ENCODE data around the gene CTSD. TPM values are rescaled to one million over a fixed set of nuclear protein-coding genes. Genes with fewer than 3 reads are reported as not detected.

CTSD gene
- total and polyA plus RNA-seq, 2 experiments from 2014 or later, result 67.1 to 251 TPM

- no peak overlapping the region for H3K27ac ChIP-seq (ENCODE audit: low read depth)
- Mint-ChIP-seq H3K27ac (no peak overlapping the region), H3K4me1 (no peaks in the 10 kb centered on the region), H3K9me3 (peaks cover 6% of the 10 kb centered on the region; the same call in 1 of the 3 replicates), H3K36me3 (ENCODE audit: low read depth) (no peaks in the 10 kb centered on the region), H3K4me3 (no peak overlapping the region), H3K27me3 (ENCODE audit: insufficient read depth, low read depth, poor library complexity) (peaks cover 17% of the 10 kb centered on the region)
- no peaks in the 10 kb centered on the region for H3K9me2 ChIP-seq (ENCODE audit: insufficient read depth)
- H3K4me3 ChIP-seq, result no peak overlapping the region
- ATAC-seq, result no peak
- no peaks in the 10 kb centered on the region for H4K20me1 ChIP-seq (replicated peaks; ENCODE audit: insufficient read depth)
- H3K27me3 ChIP-seq (ENCODE audit: insufficient read depth), result no peaks in the 10 kb centered on the region
- no peaks in the 10 kb centered on the region for H3K36me3 ChIP-seq (ENCODE audit: insufficient read depth)
- peaks cover 8% of the 10 kb centered on the region; the same call in 1 of the 2 replicates for H3F3A ChIP-seq (replicated peaks; ENCODE audit: low read depth)
- H3K4me1 ChIP-seq (ENCODE audit: insufficient read depth), result no peaks in the 10 kb centered on the region
- TF ChIP-seq, protein P1, sequence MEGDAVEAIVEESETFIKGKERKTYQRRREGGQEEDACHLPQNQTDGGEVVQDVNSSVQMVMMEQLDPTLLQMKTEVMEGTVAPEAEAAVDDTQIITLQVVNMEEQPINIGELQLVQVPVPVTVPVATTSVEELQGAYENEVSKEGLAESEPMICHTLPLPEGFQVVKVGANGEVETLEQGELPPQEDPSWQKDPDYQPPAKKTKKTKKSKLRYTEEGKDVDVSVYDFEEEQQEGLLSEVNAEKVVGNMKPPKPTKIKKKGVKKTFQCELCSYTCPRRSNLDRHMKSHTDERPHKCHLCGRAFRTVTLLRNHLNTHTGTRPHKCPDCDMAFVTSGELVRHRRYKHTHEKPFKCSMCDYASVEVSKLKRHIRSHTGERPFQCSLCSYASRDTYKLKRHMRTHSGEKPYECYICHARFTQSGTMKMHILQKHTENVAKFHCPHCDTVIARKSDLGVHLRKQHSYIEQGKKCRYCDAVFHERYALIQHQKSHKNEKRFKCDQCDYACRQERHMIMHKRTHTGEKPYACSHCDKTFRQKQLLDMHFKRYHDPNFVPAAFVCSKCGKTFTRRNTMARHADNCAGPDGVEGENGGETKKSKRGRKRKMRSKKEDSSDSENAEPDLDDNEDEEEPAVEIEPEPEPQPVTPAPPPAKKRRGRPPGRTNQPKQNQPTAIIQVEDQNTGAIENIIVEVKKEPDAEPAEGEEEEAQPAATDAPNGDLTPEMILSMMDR (conservative IDR thresholded peaks at IDR 0.05; ENCODE audit: low read depth in 2 of 2), result no peak
- TF ChIP-seq STAT1 (IDR thresholded peaks at IDR 0.05; ENCODE audit: unreplicated experiment) (no peak), EZH2 (IDR thresholded peaks at IDR 0.05; ENCODE audit: low read depth, unreplicated experiment) (no peak), EZH2phosphoT487 (IDR thresholded peaks at IDR 0.05; ENCODE audit: unreplicated experiment) (no peak)
- DNase-seq (ENCODE audit: low spot score), result no peak
- H3K4me2 ChIP-seq, result no peak overlapping the region
- H2AFZ ChIP-seq, result no peak overlapping the region
- H3K79me2 ChIP-seq (replicated peaks; ENCODE audit: insufficient read depth), result no peaks in the 10 kb centered on the region
These were observed 34.1 kb downstream of the CTSD start for GRCh38 chr11:1729692-1730011.

DNA sequence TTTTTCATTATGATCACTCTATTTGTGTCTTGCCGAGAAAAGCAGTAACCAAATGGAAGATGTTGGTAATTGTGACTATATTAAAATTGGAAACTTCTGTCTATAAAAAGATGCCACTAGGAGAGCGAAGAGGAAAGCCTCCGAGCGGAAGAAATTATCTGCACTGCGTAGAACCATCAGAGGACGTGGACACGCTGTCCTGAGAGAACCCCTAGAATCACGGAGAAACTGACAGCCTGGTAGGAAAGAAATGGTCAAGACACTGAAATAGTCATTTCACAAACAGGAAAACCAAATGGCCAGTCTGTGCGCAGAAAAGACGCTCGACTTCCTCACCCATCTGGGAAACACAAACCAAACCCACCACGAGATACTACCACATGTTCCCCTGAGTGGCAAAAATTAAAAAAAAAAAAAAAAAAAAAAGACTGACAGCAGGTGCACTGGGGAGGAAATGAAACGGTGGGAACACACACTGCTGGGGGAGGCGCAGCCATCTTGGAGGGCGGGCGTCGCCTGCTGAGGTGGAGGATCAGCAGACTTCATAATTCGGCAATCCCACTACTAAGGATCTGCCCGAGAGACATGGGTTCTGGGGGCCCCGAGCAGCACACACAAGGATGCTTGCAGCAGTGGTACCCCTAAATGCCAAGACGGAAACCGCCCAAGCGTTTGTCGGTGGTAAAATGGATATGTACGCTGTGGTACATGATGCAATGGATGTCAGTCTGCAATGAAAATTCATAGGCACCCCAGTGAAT, 34.6 kb downstream of the CTSD start:
- Mint-ChIP-seq H3K27me3 (ENCODE audit: insufficient read depth, low read depth, poor library complexity) (peaks cover 17% of the 10 kb centered on the region), H3K36me3 (ENCODE audit: low read depth) (no peaks in the 10 kb centered on the region), H3K4me3 (no peak overlapping the region), H3K4me1 (no peaks in the 10 kb centered on the region), H3K9me3 (peaks cover 6% of the 10 kb centered on the region; the same call in 1 of the 3 replicates), H3K27ac (no peak overlapping the region)
- Histone ChIP-seq H3K4me1 (ENCODE audit: insufficient read depth) (no peaks in the 10 kb centered on the region), H3F3A (replicated peaks; ENCODE audit: low read depth) (peaks cover 8% of the 10 kb centered on the region; the same call in 1 of the 2 replicates), H3K27me3 (ENCODE audit: insufficient read depth) (no peaks in the 10 kb centered on the region), H3K36me3 (ENCODE audit: insufficient read depth) (no peaks in the 10 kb centered on the region), H3K4me2 (no peak overlapping the region), H3K4me3 (no peak overlapping the region), H2AFZ (no peak overlapping the region), H4K20me1 (replicated peaks; ENCODE audit: insufficient read depth) (no peaks in the 10 kb centered on the region), H3K9me2 (ENCODE audit: insufficient read depth) (no peaks in the 10 kb centered on the region), H3K79me2 (replicated peaks; ENCODE audit: insufficient read depth) (no peaks in the 10 kb centered on the region), H3K27ac (ENCODE audit: low read depth) (no peak overlapping the region)
- no peak for ATAC-seq
- DNase-seq (ENCODE audit: low spot score), result no peak
- TF ChIP-seq EZH2 (IDR thresholded peaks at IDR 0.05; ENCODE audit: low read depth, unreplicated experiment), result no peak
- no peak for TF ChIP-seq ZNF331 (CRISPR knock-in tag; IDR thresholded peaks at IDR 0.05; ENCODE audit: low read depth)
- no peak for TF ChIP-seq POLR2AphosphoS5 (IDR thresholded peaks at IDR 0.05; ENCODE audit: low read depth)
- TF ChIP-seq JUNB (IDR thresholded peaks at IDR 0.05; ENCODE audit: unreplicated experiment), result no peak
- no peak for TF ChIP-seq NANOG (IDR thresholded peaks at IDR 0.05; ENCODE audit: borderline replicate concordance)
- no peak for TF ChIP-seq STAT1 (IDR thresholded peaks at IDR 0.05; ENCODE audit: unreplicated experiment)
- TF ChIP-seq ZNF462 (CRISPR knock-in tag; IDR thresholded peaks at IDR 0.05), result no peak
- TF ChIP-seq, protein P1 (conservative IDR thresholded peaks at IDR 0.05; ENCODE audit: low read depth in 2 of 2), result no peak
- no peak for TF ChIP-seq CREB1 (CRISPR knock-in tag; IDR thresholded peaks at IDR 0.05; ENCODE audit: low read depth)

All from GM23338 (cell line).